ENCODE data around the gene PML.

Gene PML

DNA sequence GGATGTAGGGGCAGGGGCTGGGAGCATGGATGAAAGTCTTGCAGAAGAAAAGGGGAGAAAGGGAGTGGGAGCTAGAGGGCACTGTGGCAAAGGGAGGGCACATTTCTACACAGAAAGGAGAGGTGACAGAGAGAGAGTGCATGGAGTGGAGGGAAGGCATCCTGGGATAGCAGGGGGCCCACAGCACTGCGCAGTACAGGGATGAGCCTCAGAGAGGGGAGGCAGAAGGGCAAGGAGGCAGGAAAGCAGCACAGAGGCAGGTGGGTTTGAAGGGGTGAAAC is 7.8 kb upstream of the PML start:
- no peak for DNase-seq

DNA sequence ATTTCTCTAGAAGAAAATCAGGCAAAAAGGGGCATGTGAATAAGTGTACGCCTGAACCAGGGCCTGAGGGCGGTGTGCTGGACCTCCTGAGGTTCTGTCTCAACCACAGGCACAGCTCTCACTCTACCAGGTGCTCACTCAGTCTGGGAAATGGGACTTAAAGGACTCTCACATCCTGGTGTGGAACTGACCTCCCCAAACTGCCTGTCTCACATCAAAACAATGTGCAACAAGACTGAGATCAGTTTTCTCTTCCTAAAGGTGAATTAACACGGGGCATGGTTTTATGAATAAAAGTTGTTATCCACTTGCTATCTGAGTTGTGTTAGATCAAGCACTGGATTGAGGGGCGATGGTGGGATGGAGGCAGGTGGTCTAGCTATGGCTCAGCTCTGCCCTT is 7.3 kb upstream of the PML start:
- DNase-seq, result no peak

DNA sequence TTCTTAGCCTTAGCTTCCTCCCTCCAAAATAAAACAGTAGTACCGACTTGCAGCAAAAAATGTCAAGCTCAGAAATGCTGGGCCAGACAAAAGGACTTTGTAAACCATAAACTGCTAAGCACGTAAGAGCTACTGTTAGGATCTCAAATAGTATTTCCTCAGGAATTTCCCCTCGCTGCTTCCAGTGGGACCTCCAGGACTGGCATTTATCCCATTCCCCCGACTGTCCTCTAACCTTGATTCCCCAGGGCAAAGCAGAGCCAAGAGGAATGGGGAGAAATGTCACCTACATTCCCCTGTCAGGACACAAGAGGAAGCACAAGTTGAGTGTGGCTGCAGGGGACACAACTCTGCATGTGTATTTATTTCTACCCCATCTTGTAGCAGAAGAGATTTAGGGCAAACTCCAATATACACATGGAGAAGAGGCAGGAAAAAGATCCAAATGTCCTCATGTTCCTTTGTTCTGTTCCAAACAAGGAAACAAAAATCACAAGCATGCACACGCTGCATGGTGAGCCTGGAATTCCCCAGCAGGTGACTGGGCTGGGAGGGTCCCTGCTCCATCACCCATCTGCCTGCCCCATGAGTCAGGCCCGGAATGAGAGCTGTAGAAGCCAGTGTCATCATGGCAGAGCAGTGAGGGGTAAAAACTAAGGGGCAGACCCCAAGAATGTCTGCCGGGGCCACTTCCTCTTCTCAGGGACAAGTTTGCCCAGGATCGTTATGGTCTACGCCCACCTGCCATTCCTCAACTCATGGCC is 6.7 kb upstream of the PML start:
- DNase-seq, result no peak

DNA sequence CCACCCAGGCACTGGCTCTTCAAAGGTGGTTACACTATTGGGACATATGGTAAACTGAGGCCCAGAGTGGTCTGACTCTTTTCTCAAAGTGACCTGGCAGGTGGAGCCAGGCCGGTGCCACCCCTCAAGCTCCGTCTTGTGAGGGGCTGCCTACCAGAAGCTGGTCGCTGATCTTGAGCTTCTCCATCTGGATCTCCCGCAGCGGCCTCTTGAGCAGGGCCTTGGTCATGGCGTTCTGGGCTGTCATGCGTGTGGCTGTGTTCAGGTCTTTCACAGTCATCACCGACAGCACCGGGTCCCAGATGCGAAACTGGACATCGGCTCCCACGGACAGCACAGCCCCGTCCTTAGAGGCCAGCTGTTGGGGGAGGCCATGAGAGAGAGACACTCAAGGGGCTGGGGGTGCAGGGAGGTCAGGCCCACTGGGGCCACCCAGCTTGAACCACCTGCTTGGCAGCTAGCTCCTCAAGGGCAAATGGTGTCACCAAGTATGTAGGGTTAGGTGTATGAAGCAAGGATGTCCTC is 6.0 kb upstream of the PML start:
- no peak for DNase-seq

DNA sequence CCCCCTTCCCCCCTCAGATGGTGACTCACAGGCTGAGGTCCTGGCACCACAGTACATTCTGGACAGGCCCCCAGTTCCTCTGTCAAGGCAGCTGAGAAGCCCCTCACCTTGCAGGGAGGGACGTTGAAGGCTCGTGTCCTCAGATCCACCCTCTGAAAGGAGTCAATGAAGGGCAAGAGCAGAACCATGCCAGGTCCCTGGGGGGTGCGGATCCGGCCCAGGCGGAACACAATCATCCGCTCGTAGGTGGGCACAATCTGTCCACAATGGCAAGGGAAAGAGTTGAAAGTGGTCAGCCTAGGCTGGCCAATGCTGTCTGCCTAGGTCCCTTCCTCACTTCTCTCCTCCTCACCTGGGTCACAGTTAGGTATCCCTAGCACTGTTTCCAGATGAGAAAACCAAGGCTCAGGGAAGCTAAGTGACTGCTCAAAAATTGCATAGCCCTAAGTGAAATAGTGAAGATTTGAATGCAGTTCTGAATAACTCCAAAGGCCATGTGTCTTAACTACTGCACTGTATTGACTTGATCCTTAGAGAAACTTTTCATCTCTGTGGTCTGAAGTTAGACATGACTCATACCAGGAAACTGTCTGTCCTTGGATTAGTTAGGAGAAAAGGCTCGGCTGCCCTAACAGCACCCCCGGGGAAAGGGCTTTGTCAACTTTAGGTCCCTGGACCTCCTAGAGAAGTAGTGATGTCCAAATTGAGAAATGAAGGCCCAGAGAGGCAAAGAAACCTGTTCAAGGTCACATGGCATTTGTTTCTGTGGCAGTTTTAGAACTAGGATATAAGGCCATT is 5.3 kb upstream of the PML start:
- no peak for DNase-seq

DNA sequence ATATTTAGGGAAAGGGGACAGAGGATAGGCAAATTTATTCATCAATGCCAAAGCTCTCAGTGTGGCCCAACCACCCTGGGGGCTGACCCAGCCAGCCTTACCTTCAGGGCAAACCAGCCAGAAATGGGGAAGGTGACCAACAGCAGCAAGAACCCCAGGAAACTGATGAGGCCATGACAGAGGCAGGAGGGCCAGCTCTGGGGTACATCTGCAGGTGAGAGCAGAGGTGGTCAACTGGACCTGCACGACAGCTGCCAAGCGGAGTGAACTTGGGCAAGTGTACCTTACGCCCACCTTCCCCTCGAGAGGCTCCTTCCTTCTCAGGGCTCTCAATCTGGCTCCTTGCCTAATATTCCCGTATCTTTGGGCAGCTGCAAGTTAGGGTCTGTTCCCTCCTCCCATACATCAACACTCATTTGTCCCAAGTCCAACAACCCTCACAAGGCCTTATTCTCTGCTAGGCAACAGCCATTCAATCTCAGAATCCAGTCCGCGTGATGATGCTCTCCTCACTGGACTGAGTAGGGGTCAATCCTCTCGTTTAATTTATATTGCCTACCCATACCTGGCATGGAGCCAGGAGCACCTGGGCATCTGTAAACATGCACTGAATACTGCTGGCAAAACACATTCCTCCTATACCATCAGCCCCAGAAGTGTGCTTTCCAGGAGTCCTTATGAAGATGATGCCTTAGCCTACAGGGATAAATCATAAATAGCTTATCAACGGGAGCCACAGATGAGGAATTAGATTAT is 4.1 kb upstream of the PML start:
- no peak for DNase-seq

DNA sequence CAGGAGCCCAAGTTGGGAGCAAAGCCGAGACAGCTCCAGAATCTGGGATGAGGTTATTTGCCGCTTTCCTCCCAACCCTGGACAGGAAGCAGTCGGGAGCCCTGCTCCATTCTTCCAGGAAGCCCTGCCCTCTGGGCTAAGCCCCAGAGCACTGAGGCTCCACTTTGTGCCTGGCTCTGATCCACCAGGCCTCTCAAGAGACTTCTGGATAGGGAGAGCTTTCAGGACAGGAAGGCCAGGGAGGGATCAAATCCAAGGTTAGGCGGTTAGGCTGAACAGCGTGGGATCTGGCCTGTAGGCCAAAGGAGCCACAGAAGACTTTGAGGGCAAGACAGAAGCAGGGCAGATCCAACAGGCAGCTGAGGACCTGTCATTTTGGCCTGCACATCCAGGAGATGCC is 3.3 kb upstream of the PML start:
- DNase-seq, result no peak

DNA sequence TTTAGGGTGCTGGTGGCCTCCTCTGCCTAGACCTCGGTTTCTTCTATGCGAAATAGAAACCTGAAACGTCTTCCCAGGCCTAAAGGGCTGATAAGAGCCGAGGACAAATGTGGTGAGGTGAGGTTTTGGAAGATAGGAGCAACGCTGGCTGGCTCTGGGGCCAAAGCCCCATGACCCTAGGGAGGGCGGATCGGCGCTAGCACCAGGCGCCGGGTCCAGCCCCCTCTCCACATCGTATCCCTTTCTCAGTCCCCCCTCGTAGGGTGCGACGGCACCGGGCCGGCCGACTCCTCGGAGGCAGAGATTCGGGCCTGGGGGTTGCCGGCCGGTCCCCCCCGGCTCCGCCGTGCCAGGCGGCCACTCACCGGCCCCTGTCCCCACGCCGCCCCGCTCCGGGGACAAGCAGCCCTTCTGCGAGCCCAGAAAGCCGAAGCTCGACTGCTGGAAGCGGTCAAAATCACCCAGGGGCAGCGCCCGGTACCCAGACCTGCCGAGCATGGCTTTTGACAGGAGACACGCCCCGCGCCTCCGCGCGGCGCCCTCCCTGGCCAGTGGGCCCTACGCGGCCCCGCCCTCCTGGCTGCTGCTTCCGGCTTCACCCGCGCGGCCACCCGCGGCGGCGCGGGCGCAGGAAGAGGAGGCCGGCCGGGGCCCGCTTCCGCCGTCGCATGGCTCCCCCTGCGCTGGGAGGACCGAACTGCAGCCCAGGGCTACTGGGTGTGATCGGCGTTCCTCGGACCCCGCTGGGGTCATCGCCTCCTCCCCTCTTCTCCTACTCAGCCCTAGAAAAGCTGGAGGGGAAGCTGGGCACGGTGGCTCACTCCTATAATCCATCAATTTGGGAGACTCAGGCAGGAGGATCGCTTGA is 2.6 kb upstream of the PML start, which contains the start of gene STOML1:
TSS of gene STOML1 (minus strand) at position 570 of the 868 bp plus-strand sequence. CDS start at position 498, 72 bp downstream.
- DNase-seq, result peak; percentile 92 to 95

DNA sequence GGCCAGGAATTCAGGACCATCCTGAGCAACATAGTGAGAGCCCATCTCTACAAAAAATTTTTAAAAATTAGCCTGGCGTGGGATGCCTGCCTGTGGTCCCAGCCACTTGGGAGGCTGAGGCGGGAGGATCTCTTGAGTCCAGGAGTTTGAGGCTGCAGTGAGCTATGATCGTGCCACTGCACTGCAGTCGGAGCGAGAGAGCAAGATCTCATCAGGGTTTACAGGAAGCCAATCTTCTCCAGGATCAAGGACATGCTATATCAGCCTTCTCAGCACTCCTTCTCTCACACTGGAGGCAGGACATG is 2.0 kb upstream of the PML start:
- no peak for DNase-seq

DNA sequence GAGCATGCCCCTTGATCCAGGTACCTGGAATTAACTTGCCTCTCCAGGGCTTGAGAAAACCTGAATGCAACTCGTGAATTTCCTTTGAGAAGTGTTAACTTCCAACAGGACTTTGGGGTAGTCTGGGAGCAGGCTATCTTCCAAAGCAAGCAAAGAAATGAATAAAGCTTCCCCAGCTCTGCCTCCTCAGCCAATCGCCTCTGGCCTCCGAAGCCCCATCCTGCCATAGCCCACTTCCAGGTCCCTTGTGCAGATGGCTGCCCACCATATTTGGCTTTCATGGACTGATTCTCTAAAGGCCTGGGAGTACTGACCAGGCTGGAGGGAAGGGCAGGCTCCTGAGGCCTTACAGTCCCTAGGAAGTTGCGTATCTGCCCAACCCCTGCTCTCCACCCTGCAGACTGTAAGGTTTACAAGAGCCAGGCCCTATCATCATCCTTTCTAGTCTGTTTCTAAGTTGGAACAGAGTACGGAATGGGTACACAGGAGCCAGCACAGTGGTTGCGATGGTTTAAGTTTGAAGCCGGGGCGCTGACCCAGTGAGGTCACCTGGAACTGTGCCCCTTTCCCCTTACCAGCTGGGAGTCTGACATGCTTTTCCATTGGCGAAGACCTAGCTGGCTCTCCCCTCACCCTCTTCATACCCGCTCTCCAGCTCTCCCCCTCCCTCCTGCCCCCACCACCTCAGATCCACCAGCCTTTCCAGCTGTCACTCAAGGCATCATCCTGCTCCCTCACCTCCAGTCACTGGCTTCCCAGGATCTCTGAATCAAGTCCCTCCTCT is 1.1 kb upstream of the PML start:
- no peak for DNase-seq

DNA sequence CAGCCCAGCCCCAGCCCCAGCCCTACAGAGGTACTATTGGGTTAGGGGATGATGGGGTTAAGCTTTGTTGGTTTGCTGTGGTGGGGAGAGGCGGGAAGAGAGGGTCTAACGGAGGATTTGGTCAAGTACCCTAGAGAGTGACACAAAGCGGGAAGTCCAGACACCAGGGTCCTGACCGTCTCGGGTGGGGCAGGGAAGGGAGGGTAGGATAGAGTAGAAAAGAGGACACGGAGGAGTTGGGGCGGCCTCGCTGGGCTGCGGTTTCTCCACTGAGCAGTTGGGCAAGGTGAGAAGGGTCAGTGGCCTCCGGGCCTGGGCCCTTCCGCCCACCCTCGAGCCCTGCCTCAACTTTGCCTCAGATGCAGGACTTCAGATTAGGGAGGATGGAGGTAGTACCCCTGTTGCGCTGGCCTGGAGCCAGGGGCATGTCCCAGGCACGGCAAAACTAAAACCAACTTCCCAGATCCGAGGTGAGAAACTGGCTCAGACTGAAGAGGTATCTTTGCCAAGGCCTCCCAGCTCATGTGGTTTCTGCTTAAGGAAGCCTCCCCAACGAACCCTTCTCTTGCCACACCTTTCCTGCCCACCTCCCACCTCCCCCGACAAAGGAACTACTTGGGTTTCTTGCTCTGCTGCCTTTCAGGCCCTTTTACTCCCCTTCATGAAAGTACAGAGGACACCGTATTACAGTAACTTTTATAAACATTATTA is 551 bp downstream of the PML start:
- peak in 1 of 2 donors; percentile 35 for DNase-seq

DNA sequence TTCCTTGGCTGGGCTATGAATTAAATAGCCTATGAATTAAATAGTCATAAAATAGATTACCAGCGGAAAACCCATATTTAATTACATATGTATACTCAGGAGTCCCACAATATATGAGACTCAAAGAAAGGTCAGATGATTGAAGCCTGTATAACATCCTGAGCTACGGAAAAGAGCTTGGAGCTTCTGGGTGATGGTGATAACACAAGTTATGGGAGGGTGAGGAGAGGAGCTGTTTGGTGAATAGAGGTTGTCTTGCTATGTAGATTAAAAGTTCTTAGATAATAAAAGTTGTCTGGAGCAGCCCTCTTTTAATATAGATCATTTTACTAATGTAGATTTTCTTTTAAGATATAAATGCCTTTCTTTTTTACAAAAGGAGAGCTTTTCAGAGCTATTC is 1.8 kb downstream of the PML start:
- no peak for DNase-seq

DNA sequence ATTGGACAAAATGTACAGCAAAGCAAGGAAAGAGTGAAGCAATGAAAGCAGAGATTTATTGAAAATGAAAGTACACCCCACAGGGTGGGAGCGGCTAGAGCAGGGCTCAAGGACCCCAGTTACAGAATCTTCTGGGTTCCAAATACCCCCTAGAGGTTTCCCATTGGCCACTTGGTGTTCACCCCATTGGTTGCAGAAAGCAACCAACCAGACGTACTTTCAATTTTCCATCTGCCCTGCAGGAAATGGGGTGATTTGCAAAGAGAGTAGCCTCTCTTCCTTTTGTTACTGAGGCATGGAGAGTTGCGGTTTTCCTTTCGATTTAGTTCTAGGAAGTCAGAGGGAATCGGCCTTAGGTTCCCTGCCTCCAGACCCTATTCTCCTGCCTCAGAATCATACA is 2.4 kb downstream of the PML start:
- peak in 1 of 2 donors; percentile 59 for DNase-seq

DNA sequence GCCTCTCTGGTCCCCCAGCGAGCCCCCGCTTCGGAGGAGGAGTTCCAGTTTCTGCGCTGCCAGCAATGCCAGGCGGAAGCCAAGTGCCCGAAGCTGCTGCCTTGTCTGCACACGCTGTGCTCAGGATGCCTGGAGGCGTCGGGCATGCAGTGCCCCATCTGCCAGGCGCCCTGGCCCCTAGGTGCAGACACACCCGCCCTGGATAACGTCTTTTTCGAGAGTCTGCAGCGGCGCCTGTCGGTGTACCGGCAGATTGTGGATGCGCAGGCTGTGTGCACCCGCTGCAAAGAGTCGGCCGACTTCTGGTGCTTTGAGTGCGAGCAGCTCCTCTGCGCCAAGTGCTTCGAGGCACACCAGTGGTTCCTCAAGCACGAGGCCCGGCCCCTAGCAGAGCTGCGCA is 3.5 kb downstream of the PML start:
- no peak for DNase-seq

DNA sequence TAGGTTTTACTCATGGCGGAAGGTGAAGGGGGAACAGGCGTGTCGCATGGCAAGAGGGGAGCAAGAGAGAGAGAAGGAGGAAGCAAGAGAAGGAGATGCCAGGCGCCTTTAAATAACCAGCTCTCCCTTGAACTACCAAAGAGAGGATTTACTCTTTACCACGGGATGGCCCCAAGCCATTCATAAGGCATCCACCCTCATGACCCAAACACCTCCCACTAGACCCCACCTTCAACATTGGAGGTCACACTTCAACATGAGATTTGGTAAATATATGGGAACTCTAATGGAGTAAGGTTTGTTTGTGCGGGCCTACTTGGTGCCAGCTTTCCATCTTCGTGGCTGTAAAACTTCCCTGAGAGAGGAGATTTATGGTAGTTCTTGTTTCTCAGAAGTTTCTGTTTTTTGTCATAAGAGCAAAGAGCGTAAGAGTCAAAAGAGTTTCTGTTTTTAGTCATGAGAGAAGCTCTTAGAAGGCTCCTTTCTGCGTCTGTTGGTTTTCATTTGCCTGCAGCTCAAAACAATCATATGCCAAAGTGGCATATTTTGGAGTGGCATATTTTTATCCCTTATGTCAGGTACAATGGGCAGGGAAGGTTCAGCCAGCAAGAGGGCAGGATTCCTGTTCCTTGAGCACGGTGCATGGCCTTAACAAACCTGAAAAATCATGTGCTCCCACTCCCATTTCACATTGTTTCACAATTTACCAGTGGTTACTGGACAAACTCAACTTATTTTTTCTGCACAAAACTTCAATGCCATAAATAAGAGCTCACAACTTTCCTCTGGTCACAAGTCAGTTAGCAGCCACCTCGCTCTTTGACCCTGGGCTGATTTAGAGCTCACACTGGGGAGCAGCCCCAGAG is 12.5 kb downstream of the PML start:
- no peak for DNase-seq

DNA sequence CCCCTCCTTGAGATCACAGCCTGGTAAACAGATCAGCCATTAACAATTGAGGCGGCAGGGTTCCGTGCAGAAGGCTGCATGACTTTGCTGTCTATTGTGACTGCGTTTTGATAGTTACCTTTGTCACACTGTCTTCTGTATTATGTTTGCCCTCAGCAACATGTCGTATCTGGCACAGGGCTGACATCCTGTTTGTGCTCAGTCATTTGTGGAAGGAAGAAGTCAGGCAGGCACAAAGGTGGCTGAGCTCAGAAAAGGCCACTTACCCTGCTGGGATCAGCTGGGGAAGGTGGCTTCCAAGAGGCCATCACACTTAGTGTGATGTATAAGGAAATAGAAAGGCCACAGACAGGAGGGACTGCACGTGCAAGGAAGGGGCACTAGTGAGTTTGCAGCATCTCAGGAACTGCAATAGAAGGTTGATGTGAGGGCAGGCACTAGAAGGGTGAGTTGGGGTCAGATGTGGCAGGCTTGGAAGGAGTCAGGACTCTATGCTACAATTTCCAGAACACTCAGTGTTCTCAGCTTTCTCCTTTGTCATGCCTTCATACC is 13.4 kb downstream of the PML start:
- no peak for DNase-seq

DNA sequence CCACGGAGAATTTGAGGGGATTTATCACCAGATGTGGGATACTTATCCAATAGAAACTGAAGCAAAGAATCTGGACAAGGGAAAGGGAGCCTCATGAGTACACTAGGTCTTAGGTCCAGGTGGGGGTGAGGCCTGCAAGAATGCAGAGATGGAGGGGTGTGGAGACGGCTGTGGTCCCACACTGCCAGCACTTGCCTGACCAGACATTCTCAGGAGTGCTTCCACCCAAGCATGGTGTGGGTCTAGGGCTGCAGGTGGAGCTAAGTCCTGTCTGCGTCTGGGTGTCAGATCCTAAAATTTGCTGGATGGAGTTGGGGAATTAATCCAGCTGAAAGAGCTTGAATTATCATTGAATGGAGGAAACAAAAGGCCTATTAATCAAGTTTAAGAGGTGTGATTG is 14.4 kb downstream of the PML start:
- DNase-seq, result no peak

DNA sequence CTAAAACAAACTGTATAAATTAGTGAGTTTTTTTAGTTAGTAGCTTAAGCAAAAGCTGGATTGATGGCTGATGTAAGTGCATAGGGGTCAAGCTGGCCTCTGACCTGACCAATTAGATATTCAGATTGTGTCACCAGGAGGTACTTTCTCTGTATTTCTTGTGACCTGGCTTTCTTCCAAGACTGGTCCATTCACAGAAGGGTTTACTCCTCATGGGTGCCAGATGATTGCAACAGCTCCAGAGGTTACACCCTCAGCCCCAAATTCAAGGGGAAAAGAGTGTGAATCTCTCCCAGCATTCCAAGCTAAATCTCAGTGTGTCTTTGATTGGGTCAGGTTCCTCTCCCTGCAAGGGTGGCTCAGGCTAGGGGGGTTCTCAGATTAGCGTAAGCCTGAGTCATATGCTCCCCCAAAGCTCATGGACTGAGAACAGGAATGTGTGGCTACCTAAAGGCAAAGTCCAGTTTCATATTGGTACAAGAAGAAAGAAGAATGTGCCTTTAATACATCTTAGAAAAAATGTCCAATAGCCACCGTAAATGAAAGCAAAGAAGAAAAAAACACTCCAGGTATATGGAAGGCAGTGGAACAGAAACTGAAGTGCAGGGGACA is 16.5 kb downstream of the PML start:
- no peak for DNase-seq

DNA sequence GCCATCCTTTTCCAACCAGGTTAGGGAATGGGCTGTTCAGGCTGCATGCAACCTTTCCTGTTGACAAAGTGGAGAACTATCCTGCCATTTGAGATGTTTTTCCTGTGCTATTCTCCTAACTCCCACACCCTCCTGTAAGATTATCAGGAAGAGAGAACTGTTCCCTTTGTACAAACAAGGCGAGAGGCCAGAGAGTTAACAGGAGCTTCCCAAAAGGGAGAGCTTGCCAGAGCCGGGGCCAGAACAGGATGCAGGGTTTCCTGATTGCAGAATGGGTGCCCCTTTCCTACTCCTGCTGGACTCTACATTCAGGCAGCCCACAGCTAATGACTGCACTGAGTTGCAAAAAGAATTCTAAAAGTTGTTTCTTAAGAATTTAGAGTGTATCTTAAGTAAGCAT is 17.1 kb downstream of the PML start:
- DNase-seq, result no peak

All from CD4-positive, alpha-beta T cell treated with Interleukin-4 for 1 hour (primary cell).